ENCODE results near the gene IDS. TPM values are rescaled to one million over a fixed set of nuclear protein-coding genes. Genes with fewer than 3 reads are reported as not detected.
A peak's percentile ranks its signal among the peaks of the same experiment; 100 is the strongest.

The IDS gene
- total and polyA plus RNA-seq, 2 donors (not counting 1 experiment from before 2014, with no cell fraction given) = 36.2 to 65.0 TPM

DNA sequence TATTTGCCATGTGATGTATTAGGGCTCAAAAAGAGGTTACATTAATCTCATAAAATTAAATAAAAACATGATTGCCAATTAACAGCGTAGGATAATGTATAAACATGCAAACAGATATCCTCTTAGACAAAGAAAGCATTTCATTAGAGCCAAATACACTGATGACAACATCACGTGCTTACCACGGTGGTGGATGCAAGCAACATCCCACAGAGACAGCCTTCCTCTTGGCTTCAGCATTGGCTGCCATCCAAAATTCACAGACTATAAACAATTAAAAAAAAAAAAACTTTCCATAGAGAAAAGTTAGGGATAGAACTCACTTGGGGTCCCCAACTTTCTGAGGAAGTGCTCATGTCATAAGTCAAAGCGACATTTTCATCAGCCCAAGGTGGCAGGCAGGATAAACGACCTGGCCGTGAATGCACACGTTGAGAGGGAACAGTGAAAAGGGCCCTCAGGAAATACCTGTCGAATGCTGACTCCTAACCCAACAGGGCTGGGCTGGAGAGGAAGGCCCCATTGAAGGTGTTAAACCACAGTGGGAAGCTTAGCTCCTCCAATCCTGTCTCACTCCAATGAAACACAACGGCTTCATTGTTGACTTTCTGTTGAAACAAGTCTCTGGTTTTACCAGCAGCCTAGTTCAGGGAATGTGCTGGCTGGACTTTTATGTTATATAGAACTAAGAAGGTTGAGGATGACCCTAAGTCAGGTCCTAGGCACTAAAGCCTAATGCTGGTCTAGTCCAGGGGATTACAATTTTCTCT lies 48.4 kb downstream of the IDS start:
- H3K9ac ChIP-seq (ENCODE audit: insufficient read depth, low read length) = no peak overlapping the region
- no peak overlapping the region for H3K4me3 ChIP-seq (replicated peaks in 1 of 4; ENCODE audit: control extremely low read depth in 1 of 4, insufficient read depth in 1 of 4, low read depth in 3 of 4, low read length in 4 of 4)
- no peak overlapping the region for H3K27ac ChIP-seq (ENCODE audit: insufficient read depth, low read length)
- no peak overlapping the region for H3K4me2 ChIP-seq (ENCODE audit: extremely low read depth, insufficient read depth, low read length)
- H3K79me2 ChIP-seq (ENCODE audit: control insufficient read depth, insufficient read depth, low read length) = no peaks in the 10 kb centered on the region
- H4K20me1 ChIP-seq (ENCODE audit: control insufficient read depth, extremely low read depth, insufficient read depth, low read length) = no peaks in the 10 kb centered on the region
- no peaks in the 10 kb centered on the region for H3K36me3 ChIP-seq (ENCODE audit: control insufficient read depth, insufficient read depth, low read length)
- no peaks in the 10 kb centered on the region for H3K9me3 ChIP-seq (ENCODE audit: control insufficient read depth, insufficient read depth, low read depth, low read length)
- H3K4me1 ChIP-seq (ENCODE audit: control insufficient read depth, extremely low read depth, insufficient read depth, low read length) = no peaks in the 10 kb centered on the region
- DNase-seq (ENCODE audit: low read depth in 2 of 2) = no peak
- no peak overlapping the region for H2AFZ ChIP-seq (ENCODE audit: low read length)
- H3K27me3 ChIP-seq (ENCODE audit: control insufficient read depth, insufficient read depth, low read length) = no peaks in the 10 kb centered on the region
- TF ChIP-seq EZH2 (IDR thresholded peaks at IDR 0.05; ENCODE audit: low read length, missing control alignments) = no peak
- TF ChIP-seq, protein P1, sequence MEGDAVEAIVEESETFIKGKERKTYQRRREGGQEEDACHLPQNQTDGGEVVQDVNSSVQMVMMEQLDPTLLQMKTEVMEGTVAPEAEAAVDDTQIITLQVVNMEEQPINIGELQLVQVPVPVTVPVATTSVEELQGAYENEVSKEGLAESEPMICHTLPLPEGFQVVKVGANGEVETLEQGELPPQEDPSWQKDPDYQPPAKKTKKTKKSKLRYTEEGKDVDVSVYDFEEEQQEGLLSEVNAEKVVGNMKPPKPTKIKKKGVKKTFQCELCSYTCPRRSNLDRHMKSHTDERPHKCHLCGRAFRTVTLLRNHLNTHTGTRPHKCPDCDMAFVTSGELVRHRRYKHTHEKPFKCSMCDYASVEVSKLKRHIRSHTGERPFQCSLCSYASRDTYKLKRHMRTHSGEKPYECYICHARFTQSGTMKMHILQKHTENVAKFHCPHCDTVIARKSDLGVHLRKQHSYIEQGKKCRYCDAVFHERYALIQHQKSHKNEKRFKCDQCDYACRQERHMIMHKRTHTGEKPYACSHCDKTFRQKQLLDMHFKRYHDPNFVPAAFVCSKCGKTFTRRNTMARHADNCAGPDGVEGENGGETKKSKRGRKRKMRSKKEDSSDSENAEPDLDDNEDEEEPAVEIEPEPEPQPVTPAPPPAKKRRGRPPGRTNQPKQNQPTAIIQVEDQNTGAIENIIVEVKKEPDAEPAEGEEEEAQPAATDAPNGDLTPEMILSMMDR (conservative IDR thresholded peaks at IDR 0.05 in 1 of 2, IDR thresholded peaks at IDR 0.05 in 1 of 2; ENCODE audit: low read depth in 1 of 2, low read length in 2 of 2) = no peak

DNA sequence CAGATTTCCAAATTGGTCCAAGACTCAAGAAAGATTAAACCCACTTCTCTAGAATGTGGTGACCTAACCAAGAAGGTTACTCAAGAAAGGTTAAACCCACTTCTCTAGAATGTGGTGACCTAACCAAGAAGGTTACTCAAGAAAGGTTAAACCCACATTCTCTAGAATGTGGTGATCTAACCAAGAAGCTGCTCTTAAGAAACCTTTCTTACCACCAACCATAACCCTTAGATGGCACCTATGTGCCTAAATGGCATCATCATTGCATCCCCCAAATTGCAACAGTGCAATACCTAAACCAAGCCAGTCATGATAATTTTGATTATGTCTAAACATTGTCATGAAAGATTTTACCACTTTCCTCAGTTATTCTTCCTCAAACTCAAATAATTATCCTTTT lies 49.2 kb downstream of the IDS start:
- Histone ChIP-seq H3K27me3 (ENCODE audit: control insufficient read depth, insufficient read depth, low read length) (no peaks in the 10 kb centered on the region), H3K36me3 (ENCODE audit: control insufficient read depth, insufficient read depth, low read length) (no peaks in the 10 kb centered on the region), H3K4me2 (ENCODE audit: extremely low read depth, insufficient read depth, low read length) (no peak overlapping the region), H3K79me2 (ENCODE audit: control insufficient read depth, insufficient read depth, low read length) (no peaks in the 10 kb centered on the region), H3K27ac (ENCODE audit: insufficient read depth, low read length) (no peak overlapping the region), H3K9ac (ENCODE audit: insufficient read depth, low read length) (no peak overlapping the region), H3K9me3 (ENCODE audit: control insufficient read depth, insufficient read depth, low read depth, low read length) (no peaks in the 10 kb centered on the region), H3K4me3 (replicated peaks in 1 of 4; ENCODE audit: control extremely low read depth in 1 of 4, insufficient read depth in 1 of 4, low read depth in 3 of 4, low read length in 4 of 4) (no peak overlapping the region), H2AFZ (ENCODE audit: low read length) (no peak overlapping the region), H3K4me1 (ENCODE audit: control insufficient read depth, extremely low read depth, insufficient read depth, low read length) (no peaks in the 10 kb centered on the region), H4K20me1 (ENCODE audit: control insufficient read depth, extremely low read depth, insufficient read depth, low read length) (no peaks in the 10 kb centered on the region)
- no peak for DNase-seq (ENCODE audit: low read depth in 2 of 2)
- TF ChIP-seq, protein P1 (conservative IDR thresholded peaks at IDR 0.05 in 1 of 2, IDR thresholded peaks at IDR 0.05 in 1 of 2; ENCODE audit: low read depth in 1 of 2, low read length in 2 of 2) = no peak
- no peak for TF ChIP-seq EZH2 (IDR thresholded peaks at IDR 0.05; ENCODE audit: low read length, missing control alignments)

GRCh38 chrX:149453906-149454822 lies 50.9 kb downstream of the IDS start:
- H3K79me2 ChIP-seq (ENCODE audit: control insufficient read depth, insufficient read depth, low read length) = no peaks in the 10 kb centered on the region
- DNase-seq (ENCODE audit: low read depth in 2 of 2) = peak in 1 of 2 donors; percentile 4
- H3K4me1 ChIP-seq (ENCODE audit: control insufficient read depth, extremely low read depth, insufficient read depth, low read length) = no peaks in the 10 kb centered on the region
- H3K9me3 ChIP-seq (ENCODE audit: control insufficient read depth, insufficient read depth, low read depth, low read length) = no peaks in the 10 kb centered on the region
- no peak overlapping the region for H3K9ac ChIP-seq (ENCODE audit: insufficient read depth, low read length)
- H3K36me3 ChIP-seq (ENCODE audit: control insufficient read depth, insufficient read depth, low read length) = no peaks in the 10 kb centered on the region
- no peak overlapping the region for H3K4me2 ChIP-seq (ENCODE audit: extremely low read depth, insufficient read depth, low read length)
- no peaks in the 10 kb centered on the region for H4K20me1 ChIP-seq (ENCODE audit: control insufficient read depth, extremely low read depth, insufficient read depth, low read length)
- no peak overlapping the region for H3K27ac ChIP-seq (ENCODE audit: insufficient read depth, low read length)
- no peaks in the 10 kb centered on the region for H3K27me3 ChIP-seq (ENCODE audit: control insufficient read depth, insufficient read depth, low read length)
- no peak for TF ChIP-seq EZH2 (IDR thresholded peaks at IDR 0.05; ENCODE audit: low read length, missing control alignments)
- TF ChIP-seq, protein P1 (conservative IDR thresholded peaks at IDR 0.05 in 1 of 2, IDR thresholded peaks at IDR 0.05 in 1 of 2; ENCODE audit: low read depth in 1 of 2, low read length in 2 of 2) = no peak
- H2AFZ ChIP-seq (ENCODE audit: low read length) = no peak overlapping the region
- no peak overlapping the region for H3K4me3 ChIP-seq (replicated peaks in 1 of 4; ENCODE audit: control extremely low read depth in 1 of 4, insufficient read depth in 1 of 4, low read depth in 3 of 4, low read length in 4 of 4)
